ENCODE measurements around the gene HAPLN2.
A peak's percentile ranks its signal among the peaks of the same experiment; 100 is the strongest.

The HAPLN2 gene

DNA sequence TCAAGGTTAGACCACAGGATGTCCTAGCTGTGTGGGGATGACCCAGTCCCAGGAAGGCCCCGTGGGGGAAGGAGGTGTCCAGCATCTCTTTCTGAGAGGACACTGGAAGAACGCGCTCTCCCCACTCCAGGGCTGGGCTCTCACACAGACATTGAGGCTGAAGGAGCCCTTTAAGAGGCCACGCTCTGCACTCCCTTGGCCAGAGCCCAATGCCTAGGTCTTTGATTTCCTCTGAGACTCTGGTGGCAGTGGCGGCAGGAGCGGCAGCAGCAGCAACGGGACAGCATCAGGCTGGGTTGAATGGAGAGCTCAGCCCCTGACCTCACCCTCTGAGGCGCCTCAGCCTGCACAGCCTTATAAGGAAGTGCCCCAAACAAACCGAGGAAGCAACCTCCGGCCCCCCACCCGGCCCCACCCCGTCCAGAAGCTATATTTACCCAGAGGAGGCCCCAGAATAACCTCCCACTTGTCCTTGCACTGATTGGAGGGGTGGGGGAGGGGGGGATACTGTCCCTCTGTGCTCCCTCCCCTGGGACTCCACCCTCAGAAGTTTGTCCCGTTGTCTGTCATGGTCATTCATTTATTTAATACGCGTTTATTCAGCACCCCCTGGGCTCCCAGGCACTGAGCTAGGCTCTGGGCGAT lies 45.7 kb downstream of the HAPLN2 start (continued):
- TF ChIP-seq, protein P1, sequence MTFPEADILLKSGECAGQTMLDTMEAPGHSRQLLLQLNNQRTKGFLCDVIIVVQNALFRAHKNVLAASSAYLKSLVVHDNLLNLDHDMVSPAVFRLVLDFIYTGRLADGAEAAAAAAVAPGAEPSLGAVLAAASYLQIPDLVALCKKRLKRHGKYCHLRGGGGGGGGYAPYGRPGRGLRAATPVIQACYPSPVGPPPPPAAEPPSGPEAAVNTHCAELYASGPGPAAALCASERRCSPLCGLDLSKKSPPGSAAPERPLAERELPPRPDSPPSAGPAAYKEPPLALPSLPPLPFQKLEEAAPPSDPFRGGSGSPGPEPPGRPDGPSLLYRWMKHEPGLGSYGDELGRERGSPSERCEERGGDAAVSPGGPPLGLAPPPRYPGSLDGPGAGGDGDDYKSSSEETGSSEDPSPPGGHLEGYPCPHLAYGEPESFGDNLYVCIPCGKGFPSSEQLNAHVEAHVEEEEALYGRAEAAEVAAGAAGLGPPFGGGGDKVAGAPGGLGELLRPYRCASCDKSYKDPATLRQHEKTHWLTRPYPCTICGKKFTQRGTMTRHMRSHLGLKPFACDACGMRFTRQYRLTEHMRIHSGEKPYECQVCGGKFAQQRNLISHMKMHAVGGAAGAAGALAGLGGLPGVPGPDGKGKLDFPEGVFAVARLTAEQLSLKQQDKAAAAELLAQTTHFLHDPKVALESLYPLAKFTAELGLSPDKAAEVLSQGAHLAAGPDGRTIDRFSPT (tag by site-specific recombination; IDR thresholded peaks at IDR 0.05) = no peak
- TF ChIP-seq SCRT2 (tag by site-specific recombination; IDR thresholded peaks at IDR 0.05) (no peak), HOXC10 (CRISPR knock-in tag; IDR thresholded peaks at IDR 0.05) (no peak), ZXDB (tag by site-specific recombination; IDR thresholded peaks at IDR 0.05) (no peak), OSR2 (tag by site-specific recombination; IDR thresholded peaks at IDR 0.05) (peak; percentile 43; the same call in 1 of the 2 replicates), ZIC2 (tag by site-specific recombination; IDR thresholded peaks at IDR 0.05) (0 out of 2 replicates have a peak, but pooled peaks have one; percentile 1), ZNF404 (tag by site-specific recombination; IDR thresholded peaks at IDR 0.05) (no peak), GLIS2 (tag by site-specific recombination; IDR thresholded peaks at IDR 0.05) (0 out of 2 replicates have a peak, but pooled peaks have one; percentile 13), ZNF121 (tag by site-specific recombination; IDR thresholded peaks at IDR 0.05) (no peak), ZNF596 (tag by site-specific recombination; IDR thresholded peaks at IDR 0.05) (no peak), ZNF670 (tag by site-specific recombination; IDR thresholded peaks at IDR 0.05; ENCODE audit: low read depth) (no peak), ZBTB7A (tag by site-specific recombination; IDR thresholded peaks at IDR 0.05; ENCODE audit: low read depth) (no peak), GFI1B (tag by site-specific recombination; IDR thresholded peaks at IDR 0.05) (no peak), ZBTB8A (tag by site-specific recombination; IDR thresholded peaks at IDR 0.05) (peak; percentile 67), ZNF843 (tag by site-specific recombination; IDR thresholded peaks at IDR 0.05) (no peak), ZNF585B (tag by site-specific recombination; IDR thresholded peaks at IDR 0.05) (no peak)
- TF ChIP-seq, protein P2, sequence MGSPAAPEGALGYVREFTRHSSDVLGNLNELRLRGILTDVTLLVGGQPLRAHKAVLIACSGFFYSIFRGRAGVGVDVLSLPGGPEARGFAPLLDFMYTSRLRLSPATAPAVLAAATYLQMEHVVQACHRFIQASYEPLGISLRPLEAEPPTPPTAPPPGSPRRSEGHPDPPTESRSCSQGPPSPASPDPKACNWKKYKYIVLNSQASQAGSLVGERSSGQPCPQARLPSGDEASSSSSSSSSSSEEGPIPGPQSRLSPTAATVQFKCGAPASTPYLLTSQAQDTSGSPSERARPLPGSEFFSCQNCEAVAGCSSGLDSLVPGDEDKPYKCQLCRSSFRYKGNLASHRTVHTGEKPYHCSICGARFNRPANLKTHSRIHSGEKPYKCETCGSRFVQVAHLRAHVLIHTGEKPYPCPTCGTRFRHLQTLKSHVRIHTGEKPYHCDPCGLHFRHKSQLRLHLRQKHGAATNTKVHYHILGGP (tag by site-specific recombination; IDR thresholded peaks at IDR 0.05) = no peak
- TF ChIP-seq, protein P3, sequence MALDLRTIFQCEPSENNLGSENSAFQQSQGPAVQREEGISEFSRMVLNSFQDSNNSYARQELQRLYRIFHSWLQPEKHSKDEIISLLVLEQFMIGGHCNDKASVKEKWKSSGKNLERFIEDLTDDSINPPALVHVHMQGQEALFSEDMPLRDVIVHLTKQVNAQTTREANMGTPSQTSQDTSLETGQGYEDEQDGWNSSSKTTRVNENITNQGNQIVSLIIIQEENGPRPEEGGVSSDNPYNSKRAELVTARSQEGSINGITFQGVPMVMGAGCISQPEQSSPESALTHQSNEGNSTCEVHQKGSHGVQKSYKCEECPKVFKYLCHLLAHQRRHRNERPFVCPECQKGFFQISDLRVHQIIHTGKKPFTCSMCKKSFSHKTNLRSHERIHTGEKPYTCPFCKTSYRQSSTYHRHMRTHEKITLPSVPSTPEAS (tag by site-specific recombination; IDR thresholded peaks at IDR 0.05) = no peak
- TF ChIP-seq, protein P4, sequence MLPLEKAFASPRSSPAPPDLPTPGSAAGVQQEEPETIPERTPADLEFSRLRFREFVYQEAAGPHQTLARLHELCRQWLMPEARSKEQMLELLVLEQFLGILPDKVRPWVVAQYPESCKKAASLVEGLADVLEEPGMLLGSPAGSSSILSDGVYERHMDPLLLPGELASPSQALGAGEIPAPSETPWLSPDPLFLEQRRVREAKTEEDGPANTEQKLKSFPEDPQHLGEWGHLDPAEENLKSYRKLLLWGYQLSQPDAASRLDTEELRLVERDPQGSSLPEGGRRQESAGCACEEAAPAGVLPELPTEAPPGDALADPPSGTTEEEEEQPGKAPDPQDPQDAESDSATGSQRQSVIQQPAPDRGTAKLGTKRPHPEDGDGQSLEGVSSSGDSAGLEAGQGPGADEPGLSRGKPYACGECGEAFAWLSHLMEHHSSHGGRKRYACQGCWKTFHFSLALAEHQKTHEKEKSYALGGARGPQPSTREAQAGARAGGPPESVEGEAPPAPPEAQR (tag by site-specific recombination; IDR thresholded peaks at IDR 0.05) = no peak
- TF ChIP-seq, protein P5, sequence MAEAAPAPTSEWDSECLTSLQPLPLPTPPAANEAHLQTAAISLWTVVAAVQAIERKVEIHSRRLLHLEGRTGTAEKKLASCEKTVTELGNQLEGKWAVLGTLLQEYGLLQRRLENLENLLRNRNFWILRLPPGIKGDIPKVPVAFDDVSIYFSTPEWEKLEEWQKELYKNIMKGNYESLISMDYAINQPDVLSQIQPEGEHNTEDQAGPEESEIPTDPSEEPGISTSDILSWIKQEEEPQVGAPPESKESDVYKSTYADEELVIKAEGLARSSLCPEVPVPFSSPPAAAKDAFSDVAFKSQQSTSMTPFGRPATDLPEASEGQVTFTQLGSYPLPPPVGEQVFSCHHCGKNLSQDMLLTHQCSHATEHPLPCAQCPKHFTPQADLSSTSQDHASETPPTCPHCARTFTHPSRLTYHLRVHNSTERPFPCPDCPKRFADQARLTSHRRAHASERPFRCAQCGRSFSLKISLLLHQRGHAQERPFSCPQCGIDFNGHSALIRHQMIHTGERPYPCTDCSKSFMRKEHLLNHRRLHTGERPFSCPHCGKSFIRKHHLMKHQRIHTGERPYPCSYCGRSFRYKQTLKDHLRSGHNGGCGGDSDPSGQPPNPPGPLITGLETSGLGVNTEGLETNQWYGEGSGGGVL (tag by site-specific recombination; IDR thresholded peaks at IDR 0.05) = peak; percentile 66
